ENCODE measurements around the gene CTF1. TPM values are rescaled to one million over a fixed set of nuclear protein-coding genes. Genes with fewer than 3 reads are reported as not detected.

Gene CTF1
- total and polyA plus RNA-seq, 9 donors: 7.0 to 22.4 (median 14.4) TPM

- peak; percentile 73 to 85 (median 82) for DNase-seq
- TF ChIP-seq POLR2A (IDR thresholded peaks at IDR 0.05): peak; percentile 47
- TF ChIP-seq EP300 (IDR thresholded peaks at IDR 0.05): no peak
- TF ChIP-seq, protein P1, sequence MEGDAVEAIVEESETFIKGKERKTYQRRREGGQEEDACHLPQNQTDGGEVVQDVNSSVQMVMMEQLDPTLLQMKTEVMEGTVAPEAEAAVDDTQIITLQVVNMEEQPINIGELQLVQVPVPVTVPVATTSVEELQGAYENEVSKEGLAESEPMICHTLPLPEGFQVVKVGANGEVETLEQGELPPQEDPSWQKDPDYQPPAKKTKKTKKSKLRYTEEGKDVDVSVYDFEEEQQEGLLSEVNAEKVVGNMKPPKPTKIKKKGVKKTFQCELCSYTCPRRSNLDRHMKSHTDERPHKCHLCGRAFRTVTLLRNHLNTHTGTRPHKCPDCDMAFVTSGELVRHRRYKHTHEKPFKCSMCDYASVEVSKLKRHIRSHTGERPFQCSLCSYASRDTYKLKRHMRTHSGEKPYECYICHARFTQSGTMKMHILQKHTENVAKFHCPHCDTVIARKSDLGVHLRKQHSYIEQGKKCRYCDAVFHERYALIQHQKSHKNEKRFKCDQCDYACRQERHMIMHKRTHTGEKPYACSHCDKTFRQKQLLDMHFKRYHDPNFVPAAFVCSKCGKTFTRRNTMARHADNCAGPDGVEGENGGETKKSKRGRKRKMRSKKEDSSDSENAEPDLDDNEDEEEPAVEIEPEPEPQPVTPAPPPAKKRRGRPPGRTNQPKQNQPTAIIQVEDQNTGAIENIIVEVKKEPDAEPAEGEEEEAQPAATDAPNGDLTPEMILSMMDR (IDR thresholded peaks at IDR 0.05): no peak
- Histone ChIP-seq H3K4me1 (ENCODE audit: insufficient read depth) (peaks cover 10% of the 10 kb centered on the region), H3K9me3 (no peaks in the 10 kb centered on the region), H3K27ac (peak overlapping the region; percentile 69 to 87), H3K36me3 (no peaks in the 10 kb centered on the region), H3K4me3 (peak overlapping the region; percentile 88), H3K27me3 (no peaks in the 10 kb centered on the region)
- 5 to 6% (median 5%) methylated on average over 18 to 21 of the region's 21 CpGs for WGBS, 3 donors
- intact Hi-C loops (cut with DNase I): loop anchor here in 2 of 4 donors (2.0 to 10.0 kb wide), 2 partner anchors 27 to 165 kb away; partner anchors contain the start of genes FBXL19 (in 1 of the 2) and KAT8 (in 1 of the 2)
These were observed 53.5 kb downstream of the CTF1 start for GRCh38 chr16:30949650-30950515.

DNA sequence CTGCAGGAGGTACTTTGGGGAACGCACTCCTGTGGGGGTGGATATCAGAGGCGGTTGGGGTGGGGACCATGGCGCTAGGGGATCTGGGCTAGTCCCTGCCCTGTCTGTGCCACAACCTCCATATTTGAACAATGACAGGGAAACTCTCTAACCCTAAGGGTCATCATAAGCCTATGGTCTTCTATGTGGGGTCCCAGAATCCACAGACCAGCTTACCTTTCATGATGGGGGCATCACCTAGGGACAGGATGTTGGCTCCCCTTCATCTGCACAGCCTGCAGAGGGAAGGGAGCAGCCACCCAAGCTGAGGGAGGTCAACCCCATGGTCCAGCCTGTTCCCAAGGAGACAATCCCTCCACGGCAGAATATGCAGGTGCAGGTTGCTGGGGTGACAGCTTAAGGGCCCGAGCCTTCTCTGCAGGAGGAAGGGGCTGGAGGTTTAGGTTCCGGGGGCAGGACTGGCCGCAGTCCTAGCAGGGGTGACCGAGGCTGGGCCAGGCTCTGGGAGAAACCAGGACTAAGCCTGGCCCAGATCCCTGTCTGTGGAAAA, 54.2 kb downstream of the CTF1 start:
- Histone ChIP-seq H3K4me3 (no peak overlapping the region), H3K4me1 (ENCODE audit: insufficient read depth) (peaks cover 10% of the 10 kb centered on the region), H3K9me3 (no peaks in the 10 kb centered on the region), H3K36me3 (no peaks in the 10 kb centered on the region), H3K27me3 (no peaks in the 10 kb centered on the region), H3K27ac (peak overlapping the region in 1 of 2 donors; percentile 87)
- peak in 2 of 5 donors; percentile 28 to 46 for DNase-seq
- 67 to 75% (median 68%) methylated on average over 8 of the region's 8 CpGs for WGBS, 3 donors
- TF ChIP-seq EP300 (IDR thresholded peaks at IDR 0.05) (no peak), POLR2A (IDR thresholded peaks at IDR 0.05) (no peak)
- TF ChIP-seq, protein P1 (IDR thresholded peaks at IDR 0.05): no peak
- intact Hi-C loops (cut with DNase I): loop anchor here in 1 of 4 donors (10.0 kb wide), 1 partner anchor 164 kb away; the partner anchor contains the start of gene KAT8

GRCh38 chr16:30951193-30951592, 54.8 kb downstream of the CTF1 start:
- H3K4me3 ChIP-seq: no peak overlapping the region
- no peaks in the 10 kb centered on the region for H3K36me3 ChIP-seq
- peak overlapping the region in 1 of 2 donors; percentile 87 for H3K27ac ChIP-seq
- H3K4me1 ChIP-seq (ENCODE audit: insufficient read depth): peaks cover 10% of the 10 kb centered on the region
- no peaks in the 10 kb centered on the region for H3K27me3 ChIP-seq
- intact Hi-C loops (cut with DNase I): loop anchor here in 1 of 4 donors (10.0 kb wide), 1 partner anchor 164 kb away; the partner anchor contains the start of gene KAT8
- TF ChIP-seq, protein P1 (IDR thresholded peaks at IDR 0.05): no peak
- TF ChIP-seq POLR2A (IDR thresholded peaks at IDR 0.05): no peak
- no peak for TF ChIP-seq EP300 (IDR thresholded peaks at IDR 0.05)
- WGBS, 3 donors: 18 to 53% (median 35%) methylated on average over 1 of the region's 1 CpG
- H3K9me3 ChIP-seq: no peaks in the 10 kb centered on the region
- no peak for DNase-seq

DNA sequence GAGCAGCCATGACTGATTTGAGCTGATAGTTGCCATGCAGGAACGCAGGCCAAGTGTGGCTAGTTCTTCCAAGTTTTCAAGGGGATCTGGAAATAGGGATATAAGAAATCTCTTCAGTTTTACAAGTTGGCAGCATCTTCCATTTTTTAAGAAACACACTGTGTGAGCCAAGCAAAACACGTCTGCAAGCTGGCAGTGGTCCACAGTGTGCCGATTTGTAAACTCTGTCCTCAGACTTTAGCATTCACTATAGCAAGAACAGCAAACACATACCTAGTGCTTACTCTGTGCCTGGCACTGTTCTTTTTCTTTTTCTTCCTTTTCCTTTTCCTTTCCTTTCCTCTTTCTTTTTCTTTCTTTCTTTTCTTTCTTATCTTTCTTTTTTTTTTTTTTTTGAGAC, 55.3 kb downstream of the CTF1 start:
- Histone ChIP-seq H3K27me3 (no peaks in the 10 kb centered on the region), H3K27ac (peak overlapping the region in 1 of 2 donors; percentile 26), H3K9me3 (no peaks in the 10 kb centered on the region), H3K4me1 (ENCODE audit: insufficient read depth) (peaks cover 12% of the 10 kb centered on the region), H3K36me3 (no peaks in the 10 kb centered on the region), H3K4me3 (no peak overlapping the region)
- peak; percentile 84 to 92 (median 91) for DNase-seq
- intact Hi-C loops (cut with DNase I): loop anchor here in 1 of 4 donors (10.0 kb wide), 1 partner anchor 163 kb away; the partner anchor contains the start of gene KAT8
- TF ChIP-seq, protein P1 (IDR thresholded peaks at IDR 0.05): no peak
- TF ChIP-seq EP300 (IDR thresholded peaks at IDR 0.05) (no peak), POLR2A (IDR thresholded peaks at IDR 0.05) (no peak)
- WGBS, 3 donors: 5 to 11% (median 6%) methylated on average over 3 of the region's 3 CpGs
